ENCODE data around the gene IRF8. TPM values are rescaled to one million over a fixed set of nuclear protein-coding genes. Genes with fewer than 3 reads are reported as not detected.
A peak's percentile ranks its signal among the peaks of the same experiment; 100 is the strongest.

IRF8 gene
- total and polyA plus RNA-seq, 5 donors from 2014 or later: 0.78 to 4.4 (median 3.8) TPM

- H3K4me1 Mint-ChIP-seq: no peaks in the 10 kb centered on the region
- ATAC-seq (ENCODE audit: low read depth in 2 of 2): no peak
- DNase-seq: no peak
- peaks cover 0 to 2% (median 0%) of the 10 kb centered on the region in 7 donors for H3K9me3 Mint-ChIP-seq
- H3K9me3 ChIP-seq (ENCODE audit: control insufficient read depth in 2 of 2, low read length in 2 of 2): no peaks in the 10 kb centered on the region
- no peak overlapping the region for H3K4me3 ChIP-seq (ENCODE audit: low read depth, low read length)
- H3K27ac Mint-ChIP-seq: no peak overlapping the region
- no peaks in the 10 kb centered on the region for H3K27me3 ChIP-seq (ENCODE audit: control insufficient read depth, insufficient read depth, low read length)
- H3K36me3 Mint-ChIP-seq: no peaks in the 10 kb centered on the region
- H3K27ac ChIP-seq (ENCODE audit: insufficient read depth, low read length, poor library complexity, severe bottlenecking): no peak overlapping the region
- H3K27me3 Mint-ChIP-seq: peaks cover 4% of the 10 kb centered on the region
- H3K4me1 ChIP-seq (ENCODE audit: control insufficient read depth, insufficient read depth, low read length, poor library complexity, severe bottlenecking): no peaks in the 10 kb centered on the region
- no peak overlapping the region for H3K4me3 Mint-ChIP-seq
- no peaks in the 10 kb centered on the region for H3K36me3 ChIP-seq (ENCODE audit: control insufficient read depth, insufficient read depth, low read length)
Measured at GRCh38 chr16:85928401-85928820, 29.4 kb downstream of the IRF8 start.

GRCh38 chr16:85929259-85929721, 30.3 kb downstream of the IRF8 start:
- Histone ChIP-seq H3K27ac (ENCODE audit: insufficient read depth, low read length, poor library complexity, severe bottlenecking) (no peak overlapping the region), H3K4me1 (ENCODE audit: control insufficient read depth, insufficient read depth, low read length, poor library complexity, severe bottlenecking) (no peaks in the 10 kb centered on the region), H3K4me3 (ENCODE audit: low read depth, low read length) (no peak overlapping the region), H3K36me3 (ENCODE audit: control insufficient read depth, insufficient read depth, low read length) (no peaks in the 10 kb centered on the region), H3K9me3 (ENCODE audit: control insufficient read depth in 2 of 2, low read length in 2 of 2) (no peaks in the 10 kb centered on the region), H3K27me3 (ENCODE audit: control insufficient read depth, insufficient read depth, low read length) (no peaks in the 10 kb centered on the region)
- ATAC-seq (ENCODE audit: low read depth in 2 of 2): no peak
- H3K27me3 Mint-ChIP-seq: peaks cover 4% of the 10 kb centered on the region
- peaks cover 0 to 2% (median 0%) of the 10 kb centered on the region in 7 donors for H3K9me3 Mint-ChIP-seq
- no peak overlapping the region for H3K4me3 Mint-ChIP-seq
- peaks cover 3% of the 10 kb centered on the region for H3K36me3 Mint-ChIP-seq
- no peak overlapping the region for H3K27ac Mint-ChIP-seq
- peaks cover 0 to 6% (median 0%) of the 10 kb centered on the region in 4 donors for H3K4me1 Mint-ChIP-seq
- DNase-seq: no peak

- Mint-ChIP-seq H3K9me3 (peaks cover 0 to 2% (median 0%) of the 10 kb centered on the region in 7 donors), H3K4me3 (no peak overlapping the region), H3K36me3 (peaks cover 4% of the 10 kb centered on the region), H3K27ac (no peak overlapping the region), H3K27me3 (peaks cover 4% of the 10 kb centered on the region), H3K4me1 (peaks cover 0 to 12% (median 5%) of the 10 kb centered on the region in 4 donors)
- Histone ChIP-seq H3K4me3 (ENCODE audit: low read depth, low read length) (no peak overlapping the region), H3K27me3 (ENCODE audit: control insufficient read depth, insufficient read depth, low read length) (no peaks in the 10 kb centered on the region), H3K9me3 (ENCODE audit: control insufficient read depth in 2 of 2, low read length in 2 of 2) (no peaks in the 10 kb centered on the region), H3K4me1 (ENCODE audit: control insufficient read depth, insufficient read depth, low read length, poor library complexity, severe bottlenecking) (no peaks in the 10 kb centered on the region), H3K27ac (ENCODE audit: insufficient read depth, low read length, poor library complexity, severe bottlenecking) (no peak overlapping the region), H3K36me3 (ENCODE audit: control insufficient read depth, insufficient read depth, low read length) (no peaks in the 10 kb centered on the region)
- DNase-seq (no peak), ATAC-seq (ENCODE audit: low read depth in 2 of 2) (no peak)
Measured at GRCh38 chr16:85930301-85930700, 31.3 kb downstream of the IRF8 start.

GRCh38 chr16:85931596-85932402, 32.8 kb downstream of the IRF8 start:
- Mint-ChIP-seq H3K27ac (peak overlapping the region in 1 of 3 donors; percentile 11), H3K9me3 (no peaks in the 10 kb centered on the region), H3K4me1 (peaks cover 7 to 27% (median 18%) of the 10 kb centered on the region in 4 donors), H3K4me3 (no peak overlapping the region), H3K27me3 (peaks cover 4% of the 10 kb centered on the region), H3K36me3 (peaks cover 4% of the 10 kb centered on the region)
- Histone ChIP-seq H3K9me3 (ENCODE audit: control insufficient read depth in 2 of 2, low read length in 2 of 2) (no peaks in the 10 kb centered on the region), H3K27ac (ENCODE audit: insufficient read depth, low read length, poor library complexity, severe bottlenecking) (no peak overlapping the region), H3K27me3 (ENCODE audit: control insufficient read depth, insufficient read depth, low read length) (no peaks in the 10 kb centered on the region), H3K4me1 (ENCODE audit: control insufficient read depth, insufficient read depth, low read length, poor library complexity, severe bottlenecking) (peaks cover 15% of the 10 kb centered on the region), H3K36me3 (ENCODE audit: control insufficient read depth, insufficient read depth, low read length) (no peaks in the 10 kb centered on the region), H3K4me3 (ENCODE audit: low read depth, low read length) (no peak overlapping the region)
- no peak for DNase-seq
- no peak for ATAC-seq (ENCODE audit: low read depth in 2 of 2)

- Mint-ChIP-seq H3K27ac (peak overlapping the region in 2 of 3 donors; percentile 65 to 90), H3K36me3 (peaks cover 4% of the 10 kb centered on the region), H3K4me3 (peak overlapping the region in 2 of 4 donors; percentile 22 to 60), H3K4me1 (peaks cover 7 to 35% (median 27%) of the 10 kb centered on the region in 4 donors), H3K9me3 (no peaks in the 10 kb centered on the region), H3K27me3 (no peaks in the 10 kb centered on the region)
- H3K36me3 ChIP-seq (ENCODE audit: control insufficient read depth, insufficient read depth, low read length): no peaks in the 10 kb centered on the region
- ATAC-seq (ENCODE audit: low read depth in 2 of 2) (no peak), DNase-seq (no peak)
- peaks cover 20% of the 10 kb centered on the region for H3K4me1 ChIP-seq (ENCODE audit: control insufficient read depth, insufficient read depth, low read length, poor library complexity, severe bottlenecking)
- H3K4me3 ChIP-seq (ENCODE audit: low read depth, low read length): no peak overlapping the region
- no peak overlapping the region for H3K27ac ChIP-seq (ENCODE audit: insufficient read depth, low read length, poor library complexity, severe bottlenecking)
- H3K27me3 ChIP-seq (ENCODE audit: control insufficient read depth, insufficient read depth, low read length): no peaks in the 10 kb centered on the region
- no peaks in the 10 kb centered on the region for H3K9me3 ChIP-seq (ENCODE audit: control insufficient read depth in 2 of 2, low read length in 2 of 2)
Measured at GRCh38 chr16:85934210-85934609, 35.2 kb downstream of the IRF8 start.

GRCh38 chr16:85935391-85935973, 36.5 kb downstream of the IRF8 start:
- ATAC-seq (ENCODE audit: low read depth in 2 of 2): no peak
- H3K4me3 ChIP-seq (ENCODE audit: low read depth, low read length): peak overlapping the region; percentile 74

GRCh38 chr16:85935974-85936760, 37.2 kb downstream of the IRF8 start:
- no peaks in the 10 kb centered on the region for H3K27me3 ChIP-seq (ENCODE audit: control insufficient read depth, insufficient read depth, low read length)
- DNase-seq (peak; percentile 17 to 71 (median 59)), ATAC-seq (ENCODE audit: low read depth in 2 of 2) (peak; percentile 84 to 92)
- Mint-ChIP-seq H3K9me3 (peaks cover 0 to 2% (median 0%) of the 10 kb centered on the region in 7 donors), H3K4me3 (peak overlapping the region; percentile 27 to 86 (median 75)), H3K27me3 (peaks cover under 1% of the 10 kb centered on the region), H3K36me3 (peaks cover 4% of the 10 kb centered on the region), H3K27ac (peak overlapping the region; percentile 90 to 99 (median 95)), H3K4me1 (peaks cover 7 to 35% (median 27%) of the 10 kb centered on the region in 4 donors)
- H3K27ac ChIP-seq (ENCODE audit: insufficient read depth, low read length, poor library complexity, severe bottlenecking): peak overlapping the region; percentile 60
- peak overlapping the region; percentile 74 for H3K4me3 ChIP-seq (ENCODE audit: low read depth, low read length)
- H3K9me3 ChIP-seq (ENCODE audit: control insufficient read depth in 2 of 2, low read length in 2 of 2): no peaks in the 10 kb centered on the region
- H3K4me1 ChIP-seq (ENCODE audit: control insufficient read depth, insufficient read depth, low read length, poor library complexity, severe bottlenecking): peaks cover 20% of the 10 kb centered on the region
- H3K36me3 ChIP-seq (ENCODE audit: control insufficient read depth, insufficient read depth, low read length): no peaks in the 10 kb centered on the region

More at GRCh38 chr16:85935391-85935973, 36.5 kb downstream of the IRF8 start:
- Mint-ChIP-seq H3K4me3 (peak overlapping the region in 3 of 4 donors; percentile 67 to 86 (median 83)), H3K27ac (peak overlapping the region; percentile 90 to 99 (median 95)), H3K9me3 (peaks cover 0 to 2% (median 0%) of the 10 kb centered on the region in 7 donors), H3K36me3 (peaks cover 4% of the 10 kb centered on the region), H3K27me3 (no peaks in the 10 kb centered on the region), H3K4me1 (peaks cover 7 to 35% (median 27%) of the 10 kb centered on the region in 4 donors)
- no peak for DNase-seq
- Histone ChIP-seq H3K27me3 (ENCODE audit: control insufficient read depth, insufficient read depth, low read length) (no peaks in the 10 kb centered on the region), H3K4me1 (ENCODE audit: control insufficient read depth, insufficient read depth, low read length, poor library complexity, severe bottlenecking) (peaks cover 20% of the 10 kb centered on the region), H3K9me3 (ENCODE audit: control insufficient read depth in 2 of 2, low read length in 2 of 2) (no peaks in the 10 kb centered on the region), H3K27ac (ENCODE audit: insufficient read depth, low read length, poor library complexity, severe bottlenecking) (peak overlapping the region; percentile 60), H3K36me3 (ENCODE audit: control insufficient read depth, insufficient read depth, low read length) (no peaks in the 10 kb centered on the region)

Data from CD4-positive, CD25-positive, alpha-beta regulatory T cell (primary cell).